Smooth muscle cell (in vitro differentiated cells): ENCODE measurements around the gene GMDS. TPM values are rescaled to one million over a fixed set of nuclear protein-coding genes. Genes with fewer than 3 reads are reported as not detected.

ENCODE experiments used
- DNase-seq: peaks from one replicate; lab custom pipeline; 2025; ENCODE audit not compliant: unreplicated experiment; lab: John Stamatoyannopoulos, UW
- H2AFZ ChIP-seq: fragments of 200-600 bp; sonication (generic); 2 replicates; pipeline ENCODE4 v1.6.0; 2016; ENCODE audit warnings: antibody characterized with exemption, low read depth, mild to moderate bottlenecking
- H3F3A ChIP-seq: fragments of 200-600 bp; sonication (generic); 2 replicates; pipeline ENCODE4 v1.6.0; 2017; ENCODE audit warnings: antibody characterized with exemption, low read depth
- H3K27ac ChIP-seq: fragments of 200-600 bp; sonication (generic); 2 replicates; pipeline ENCODE4 v1.5.1; 2016; ENCODE audit warnings: low read depth, mild to moderate bottlenecking
- H3K27me3 ChIP-seq: fragments of 200-600 bp; sonication (generic); 2 replicates; pipeline ENCODE4 v1.6.1; 2016; ENCODE audit warnings: low read depth, mild to moderate bottlenecking
- H3K36me3 ChIP-seq: fragments of 200-600 bp; sonication (generic); 2 replicates; pipeline ENCODE4 v1.5.1; 2016; ENCODE audit warnings: low read depth
- H3K4me1 ChIP-seq: fragments of 200-600 bp; sonication (generic); 2 replicates; pipeline ENCODE4 v1.5.1; 2016; ENCODE audit warnings: low read depth
- H3K4me2 ChIP-seq: fragments of 200-600 bp; sonication (generic); 2 replicates; pipeline ENCODE4 v1.6.0; 2016; ENCODE audit warnings: mild to moderate bottlenecking
- H3K4me3 ChIP-seq: fragments of 200-600 bp; sonication (generic); 2 replicates; pipeline ENCODE4 v1.5.1; 2016; ENCODE audit warnings: mild to moderate bottlenecking
- H3K79me2 ChIP-seq: fragments of 200-600 bp; sonication (generic); 2 replicates; pipeline ENCODE4 v1.6.0; 2016; ENCODE audit warnings: low read depth, mild to moderate bottlenecking
- H3K9ac ChIP-seq: fragments of 200-600 bp; sonication (generic); 2 replicates; pipeline ENCODE4 v1.6.0; 2016; ENCODE audit warnings: low read depth
- H3K9me3 ChIP-seq: fragments of 200-600 bp; sonication (generic); replicated peaks from 2 replicates; pipeline ENCODE4 v1.5.1; 2016; ENCODE audit warnings: low read depth
- H4K20me1 ChIP-seq: fragments of 200-600 bp; sonication (generic); 2 replicates; pipeline ENCODE4 v1.6.0; 2016; ENCODE audit warnings: low read depth
- CTCF ChIP-seq: fragments of 200-600 bp; sonication (generic); IDR thresholded peaks from 2 replicates; pipeline ENCODE4 v1.5.1; 2017; ENCODE audit warnings: borderline replicate concordance, mild to moderate bottlenecking, antibody characterized with exemption; ENCODE audit not compliant: insufficient read depth, poor library complexity, severe bottlenecking
- WGBS: methylation state at CpG from one replicate; pipeline ENCODE4 v1.1.7; 2016; ENCODE audit warnings: low lambda C conversion rate; 5-methylcytosine and 5-hydroxymethylcytosine counted together
- polyA plus RNA-seq: library from polyadenylated mRNA; unstranded; fragments of >200 nt; fragmentation: Nextera tagmentation; extraction: Ambion mirVana; gene quantifications from 2 replicates; pipeline ENCODE4 v1.2.1, GENCODE V29; 2016
- total RNA-seq: library from RNA; depleted of rRNA; stranded (reverse); fragments of >200 nt; gene quantifications from 2 replicates; pipeline ENCODE4 v1.2.3, GENCODE V29; 2014

Gene GMDS
- total and polyA plus RNA-seq, 2 experiments from 2014 or later: 3.7 to 8.5 TPM

GRCh38 chr6:1842334-1842733 is 403.1 kb downstream of the GMDS start:
- Histone ChIP-seq H3K4me2 (no peak overlapping the region), H3F3A (no peaks in the 10 kb centered on the region), H4K20me1 (no peaks in the 10 kb centered on the region), H3K4me3 (no peak overlapping the region), H3K79me2 (no peaks in the 10 kb centered on the region), H3K27ac (no peak overlapping the region), H3K4me1 (peaks cover 8% of the 10 kb centered on the region), H3K27me3 (peaks cover 42% of the 10 kb centered on the region), H2AFZ (no peak overlapping the region), H3K9ac (no peak overlapping the region), H3K9me3 (no peaks in the 10 kb centered on the region), H3K36me3 (no peaks in the 10 kb centered on the region)
- WGBS: 90% methylated on average over 2 of the region's 2 CpGs
- DNase-seq: no peak
- no peak for TF ChIP-seq CTCF

- Histone ChIP-seq H3K27me3 (peaks cover 41% of the 10 kb centered on the region), H2AFZ (no peak overlapping the region), H3K36me3 (no peaks in the 10 kb centered on the region), H3K79me2 (no peaks in the 10 kb centered on the region), H3K4me1 (peaks cover 8% of the 10 kb centered on the region), H3K4me3 (no peak overlapping the region), H3K9ac (no peak overlapping the region), H3K9me3 (no peaks in the 10 kb centered on the region), H3K4me2 (no peak overlapping the region), H4K20me1 (no peaks in the 10 kb centered on the region), H3K27ac (no peak overlapping the region), H3F3A (no peaks in the 10 kb centered on the region)
- no peak for DNase-seq
- WGBS: 82% methylated on average over 3 of the region's 3 CpGs
- TF ChIP-seq CTCF: no peak
These were observed 404.3 kb downstream of the GMDS start for GRCh38 chr6:1841136-1841535.

GRCh38 chr6:1840491-1841121 is 404.8 kb downstream of the GMDS start:
- no peak overlapping the region for H2AFZ ChIP-seq
- no peak overlapping the region for H3K4me2 ChIP-seq
- H3K9ac ChIP-seq: no peak overlapping the region
- DNase-seq: no peak
- H3K9me3 ChIP-seq: no peaks in the 10 kb centered on the region
- no peak for TF ChIP-seq CTCF
- H3K4me3 ChIP-seq: no peak overlapping the region
- WGBS: 89% methylated on average over 13 of the region's 13 CpGs
- peaks cover 41% of the 10 kb centered on the region for H3K27me3 ChIP-seq
- peaks cover 8% of the 10 kb centered on the region for H3K4me1 ChIP-seq
- H3K27ac ChIP-seq: no peak overlapping the region
- H3F3A ChIP-seq: no peaks in the 10 kb centered on the region
- H3K36me3 ChIP-seq: no peaks in the 10 kb centered on the region
- H4K20me1 ChIP-seq: no peaks in the 10 kb centered on the region
- no peaks in the 10 kb centered on the region for H3K79me2 ChIP-seq

GRCh38 chr6:1839361-1839760 is 406.0 kb downstream of the GMDS start:
- H3K9me3 ChIP-seq: no peaks in the 10 kb centered on the region
- no peaks in the 10 kb centered on the region for H3K79me2 ChIP-seq
- H3F3A ChIP-seq: no peaks in the 10 kb centered on the region
- no peak overlapping the region for H2AFZ ChIP-seq
- no peaks in the 10 kb centered on the region for H4K20me1 ChIP-seq
- H3K4me3 ChIP-seq: no peak overlapping the region
- H3K4me2 ChIP-seq: no peak overlapping the region
- H3K27ac ChIP-seq: no peak overlapping the region
- H3K36me3 ChIP-seq: no peaks in the 10 kb centered on the region
- DNase-seq: no peak
- no peak for TF ChIP-seq CTCF
- H3K9ac ChIP-seq: no peak overlapping the region
- peaks cover 9% of the 10 kb centered on the region for H3K4me1 ChIP-seq
- H3K27me3 ChIP-seq: peaks cover 41% of the 10 kb centered on the region
